NB4 (cell line): Measurements from ENCODE around the gene ACRV1.

Experiments used
- MYC ChIP-seq: IDR thresholded peaks from 2 replicates; pipeline ENCODE4 v1.6.1; 2011; ENCODE audit warnings: low read depth, low read length
- POLR2A ChIP-seq: IDR thresholded peaks from 2 replicates; pipeline ENCODE4 v1.6.1; 2011; ENCODE audit warnings: mild to moderate bottlenecking; ENCODE audit not compliant: insufficient read length; ENCODE audit errors: extremely low read depth
- TF ChIP-seq, protein P1 (sequence below): IDR thresholded peaks from one replicate; pipeline ENCODE4 v1.5.1; 2012; ENCODE audit warnings: low read depth, low read length
- TF ChIP-seq, protein P2 (sequence below): IDR thresholded peaks from 2 replicates; pipeline ENCODE4 v1.6.1; 2011; ENCODE audit warnings: low read depth, low read length

DNA sequence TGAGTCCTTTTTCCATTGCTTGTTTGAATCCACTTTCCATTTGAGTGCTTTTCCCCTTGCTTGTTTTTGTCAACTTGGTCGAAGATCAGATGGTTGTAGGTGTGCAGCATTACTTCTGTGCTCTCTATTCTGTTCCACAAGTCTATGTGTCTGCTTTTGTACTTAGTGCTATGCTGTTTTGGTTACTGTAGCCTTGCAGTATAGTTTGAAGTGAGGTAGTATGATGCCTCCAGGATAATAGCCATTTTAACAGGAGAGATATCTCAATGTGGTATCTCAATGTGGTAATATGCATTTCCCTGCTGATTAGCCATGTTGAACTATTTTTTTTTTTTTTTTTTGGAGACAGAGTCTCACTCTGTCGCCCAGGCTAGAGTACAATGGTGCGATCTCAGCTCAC is 16.7 kb downstream of the ACRV1 start:
- TF ChIP-seq POLR2A (no peak), MYC (no peak)
- TF ChIP-seq, protein P1, sequence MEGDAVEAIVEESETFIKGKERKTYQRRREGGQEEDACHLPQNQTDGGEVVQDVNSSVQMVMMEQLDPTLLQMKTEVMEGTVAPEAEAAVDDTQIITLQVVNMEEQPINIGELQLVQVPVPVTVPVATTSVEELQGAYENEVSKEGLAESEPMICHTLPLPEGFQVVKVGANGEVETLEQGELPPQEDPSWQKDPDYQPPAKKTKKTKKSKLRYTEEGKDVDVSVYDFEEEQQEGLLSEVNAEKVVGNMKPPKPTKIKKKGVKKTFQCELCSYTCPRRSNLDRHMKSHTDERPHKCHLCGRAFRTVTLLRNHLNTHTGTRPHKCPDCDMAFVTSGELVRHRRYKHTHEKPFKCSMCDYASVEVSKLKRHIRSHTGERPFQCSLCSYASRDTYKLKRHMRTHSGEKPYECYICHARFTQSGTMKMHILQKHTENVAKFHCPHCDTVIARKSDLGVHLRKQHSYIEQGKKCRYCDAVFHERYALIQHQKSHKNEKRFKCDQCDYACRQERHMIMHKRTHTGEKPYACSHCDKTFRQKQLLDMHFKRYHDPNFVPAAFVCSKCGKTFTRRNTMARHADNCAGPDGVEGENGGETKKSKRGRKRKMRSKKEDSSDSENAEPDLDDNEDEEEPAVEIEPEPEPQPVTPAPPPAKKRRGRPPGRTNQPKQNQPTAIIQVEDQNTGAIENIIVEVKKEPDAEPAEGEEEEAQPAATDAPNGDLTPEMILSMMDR: no peak
- TF ChIP-seq, protein P2, sequence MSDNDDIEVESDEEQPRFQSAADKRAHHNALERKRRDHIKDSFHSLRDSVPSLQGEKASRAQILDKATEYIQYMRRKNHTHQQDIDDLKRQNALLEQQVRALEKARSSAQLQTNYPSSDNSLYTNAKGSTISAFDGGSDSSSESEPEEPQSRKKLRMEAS: no peak
